ENCODE measurements around the gene OR5A2. TPM values are rescaled to one million over a fixed set of nuclear protein-coding genes. Genes with fewer than 3 reads are reported as not detected.
"Not testable (repeated sequence)": the region's sequence is repeated elsewhere in the genome, so short reads cannot be mapped to it uniquely, and the experiment has no call there.

The OR5A2 gene
- total and polyA plus RNA-seq, 5 experiments from 2014 or later = not detected

GRCh38 chr11:59372324-59372723 is 53.9 kb downstream of the OR5A2 start:
- DNase-seq, ATAC-seq, H3K4me3 Mint-ChIP-seq, H3K27ac Mint-ChIP-seq, POLR2A ChIA-PET: not testable (repeated sequence)
- H3K36me3 Mint-ChIP-seq = peaks cover 0 to 44% (median 0%) of the 10 kb centered on the region in 3 donors
- peaks cover 0 to 31% (median 7%) of the 10 kb centered on the region in 5 donors for H3K27me3 Mint-ChIP-seq
- peaks cover 0 to 14% (median 0%) of the 10 kb centered on the region in 4 donors for H3K4me1 Mint-ChIP-seq
- peaks cover 5 to 32% (median 21%) of the 10 kb centered on the region in 9 donors for H3K9me3 Mint-ChIP-seq

GRCh38 chr11:59368238-59369022 is 57.8 kb downstream of the OR5A2 start:
- Mint-ChIP-seq H3K9me3 (peaks cover 5 to 28% (median 14%) of the 10 kb centered on the region in 9 donors), H3K27me3 (peaks cover 2 to 21% (median 9%) of the 10 kb centered on the region in 5 donors), H3K4me3 (peak overlapping the region in 1 of 10 donors; percentile 52), H3K36me3 (peaks cover 0 to 44% (median 2%) of the 10 kb centered on the region in 3 donors), H3K4me1 (peaks cover 0 to 14% (median 0%) of the 10 kb centered on the region in 4 donors), H3K27ac (no peak overlapping the region)
- ATAC-seq (no peak), DNase-seq (no peak)
- POLR2A ChIA-PET = no interaction called here

Other genes starting within 250 kb of the OR5A2 start
- gene MPEG1, start 213.5 kb downstream of the OR5A2 start, total RNA-seq = 1 to 10 TPM; 5.7 to 5.9 TPM
- gene MPEG1, start 213.5 kb downstream of the OR5A2 start, polyA plus RNA-seq = under 1 TPM in 2 of 3 donors, not detected in 1; 0.30 to 0.44 TPM
- not detected for gene OR5AN1, start 67.5 kb downstream of the OR5A2 start, total RNA-seq
- not detected for gene OR5AN1, start 67.5 kb downstream of the OR5A2 start, polyA plus RNA-seq
- gene OR5A1, start 10.1 kb upstream of the OR5A2 start, total RNA-seq = not detected
- not detected for gene OR5A1, start 10.1 kb upstream of the OR5A2 start, polyA plus RNA-seq
- gene OR4D6, start 30.5 kb upstream of the OR5A2 start, total RNA-seq = not detected
- not detected for gene OR4D6, start 30.5 kb upstream of the OR5A2 start, polyA plus RNA-seq
- not detected for gene OR4D10, start 46.9 kb upstream of the OR5A2 start, total RNA-seq
- not detected for gene OR4D10, start 46.9 kb upstream of the OR5A2 start, polyA plus RNA-seq
- not detected for gene OR4D11, start 77.2 kb upstream of the OR5A2 start, total RNA-seq
- not detected for gene OR4D11, start 77.2 kb upstream of the OR5A2 start, polyA plus RNA-seq
- gene OR4D9, start 85.1 kb upstream of the OR5A2 start, total RNA-seq = not detected
- not detected for gene OR4D9, start 85.1 kb upstream of the OR5A2 start, polyA plus RNA-seq
- gene OSBP, start 189.4 kb upstream of the OR5A2 start, total RNA-seq = 10 to 100 TPM; 46.7 to 50.5 TPM
- 10 to 100 TPM; 19.5 to 34.8 (median 19.6) TPM for gene OSBP, start 189.4 kb upstream of the OR5A2 start, polyA plus RNA-seq
- gene PATL1, start 242.6 kb upstream of the OR5A2 start, total RNA-seq = 10 to 100 TPM; 40.5 to 40.7 TPM
- gene PATL1, start 242.6 kb upstream of the OR5A2 start, polyA plus RNA-seq = 1 to 10 TPM; 3.2 to 8.2 (median 3.8) TPM

Measured in naive thymus-derived CD8-positive, alpha-beta T cell (primary cell).